Vagina (tissue), 2 donors: ENCODE results near the gene MB21D2.

Experiments used
- CTCF ChIP-seq, 3 experiments: fragments of 450-650 bp in 2 of 3; fragments of 200-600 bp in 1 of 3; sonication (generic) in 1 of 3; IDR thresholded peaks; one replicate each; pipeline ENCODE4 v1.5.1; 2017 to 2019; ENCODE audit warnings: antibody characterized with exemption in 3 of 3, mild to moderate bottlenecking in 2 of 3, moderate library complexity in 2 of 3
- POLR2A ChIP-seq, 2 donors: fragments of 450-650 bp; IDR thresholded peaks; one replicate each; pipeline ENCODE4 v1.6.1; 2017; ENCODE audit warnings: antibody characterized with exemption in 2 of 2, mild to moderate bottlenecking in 2 of 2, moderate library complexity in 2 of 2

GRCh38 chr3:192818126-192818525, 99.5 kb downstream of the MB21D2 start:
- no peak for TF ChIP-seq CTCF (IDR thresholded peaks at IDR 0.05)
- no peak for TF ChIP-seq POLR2A (IDR thresholded peaks at IDR 0.05)
